Natural killer cell (primary cell): ENCODE results near the gene EXOSC5. TPM values are rescaled to one million over a fixed set of nuclear protein-coding genes. Genes with fewer than 3 reads are reported as not detected.
A peak's percentile ranks its signal among the peaks of the same experiment; 100 is the strongest.

Source experiments
- ATAC-seq, 3 donors: fragments of 150-1000 bp in 2 of 3; fragments of 200-7000 bp in 1 of 3; cut with Tn5 transposase; 1 replicate in 1 of 3; 2 replicates in 2 of 3; pipeline ENCODE4 v1.10.0; 2021; ENCODE audit warnings: mild to moderate bottlenecking in 2 of 3, moderate library complexity in 2 of 3
- DNase-seq, 2 donors: peaks; one replicate each; pipeline versions ENCODE4 v3.0.0 to v3.0.0-alpha.2; 2013 to 2021; ENCODE audit warnings: mixed read lengths in 1 of 2
- H3K27ac ChIP-seq: one replicate; pipeline ENCODE4 v1.5.1; 2013; ENCODE audit warnings: mild to moderate bottlenecking, low read length
- H3K27me3 ChIP-seq: one replicate; pipeline ENCODE4 v1.6.1; 2013; ENCODE audit warnings: low read length; ENCODE audit not compliant: control insufficient read depth, insufficient read depth
- H3K36me3 ChIP-seq: one replicate; pipeline ENCODE4 v1.6.1; 2013; ENCODE audit warnings: low read length; ENCODE audit not compliant: control insufficient read depth, insufficient read depth
- H3K4me1 ChIP-seq: one replicate; pipeline ENCODE4 v1.6.1; 2013; ENCODE audit warnings: low read length; ENCODE audit not compliant: control insufficient read depth, insufficient read depth
- H3K4me3 ChIP-seq: one replicate; pipeline ENCODE4 v1.5.1; 2013; ENCODE audit warnings: low read length
- H3K9me3 ChIP-seq: one replicate; pipeline ENCODE4 v1.6.1; 2013; ENCODE audit warnings: low read length; ENCODE audit not compliant: control insufficient read depth, insufficient read depth
- H3K27ac Mint-ChIP-seq, 2 donors: one replicate each; pipeline ENCODE4 v1.8.0; 2022; ENCODE audit warnings: mild to moderate bottlenecking in 2 of 2, mixed read lengths in 2 of 2, moderate library complexity in 1 of 2
- H3K27me3 Mint-ChIP-seq, 2 donors: one replicate each; pipeline ENCODE4 v1.8.0; 2022; ENCODE audit warnings: low read depth in 2 of 2, mixed read lengths in 2 of 2
- H3K36me3 Mint-ChIP-seq: one replicate; pipeline ENCODE4 v1.8.0; 2022; ENCODE audit warnings: mixed read lengths
- H3K4me1 Mint-ChIP-seq, 2 donors: one replicate each; pipeline ENCODE4 v1.8.0; 2022; ENCODE audit warnings: mixed read lengths in 2 of 2
- H3K4me3 Mint-ChIP-seq: one replicate; pipeline ENCODE4 v1.8.0; 2022; ENCODE audit warnings: mild to moderate bottlenecking, moderate library complexity, mixed read lengths
- H3K9me3 Mint-ChIP-seq, 2 donors: one replicate each; pipeline ENCODE4 v1.8.0; 2022; ENCODE audit warnings: mixed read lengths in 2 of 2
- WGBS: methylation state at CpG from one replicate; pipeline ENCODE4 v1.1.7; 2013; ENCODE audit warnings: missing lambda C conversion rate; ENCODE audit not compliant: insufficient coverage; 5-methylcytosine and 5-hydroxymethylcytosine counted together
- intact Hi-C: fragments of 100-400 bp; cut with micrococcal nuclease; formaldehyde crosslinking; loops from one replicate; pipeline ENCODE4 v1.14.2; 2022
- total RNA-seq, 4 donors: library from RNA; stranded (reverse); fragments of 120-200 nt in 1 of 4; gene quantifications; one replicate each; pipeline versions ENCODE4 v1.2.3 to v1.2.4, GENCODE V29; 2013 to 2022
- TF ChIP-seq, protein P1 (sequence below): fragments of 200-600 bp; IDR thresholded peaks from one replicate; pipeline ENCODE4 v1.8.0; 2022; ENCODE audit warnings: antibody characterized with exemption

Gene EXOSC5
- total RNA-seq, 3 donors from 2014 or later (not counting 1 experiment from before 2014, with no cell fraction given), result 9.0 to 11.6 (median 9.5) TPM

DNA sequence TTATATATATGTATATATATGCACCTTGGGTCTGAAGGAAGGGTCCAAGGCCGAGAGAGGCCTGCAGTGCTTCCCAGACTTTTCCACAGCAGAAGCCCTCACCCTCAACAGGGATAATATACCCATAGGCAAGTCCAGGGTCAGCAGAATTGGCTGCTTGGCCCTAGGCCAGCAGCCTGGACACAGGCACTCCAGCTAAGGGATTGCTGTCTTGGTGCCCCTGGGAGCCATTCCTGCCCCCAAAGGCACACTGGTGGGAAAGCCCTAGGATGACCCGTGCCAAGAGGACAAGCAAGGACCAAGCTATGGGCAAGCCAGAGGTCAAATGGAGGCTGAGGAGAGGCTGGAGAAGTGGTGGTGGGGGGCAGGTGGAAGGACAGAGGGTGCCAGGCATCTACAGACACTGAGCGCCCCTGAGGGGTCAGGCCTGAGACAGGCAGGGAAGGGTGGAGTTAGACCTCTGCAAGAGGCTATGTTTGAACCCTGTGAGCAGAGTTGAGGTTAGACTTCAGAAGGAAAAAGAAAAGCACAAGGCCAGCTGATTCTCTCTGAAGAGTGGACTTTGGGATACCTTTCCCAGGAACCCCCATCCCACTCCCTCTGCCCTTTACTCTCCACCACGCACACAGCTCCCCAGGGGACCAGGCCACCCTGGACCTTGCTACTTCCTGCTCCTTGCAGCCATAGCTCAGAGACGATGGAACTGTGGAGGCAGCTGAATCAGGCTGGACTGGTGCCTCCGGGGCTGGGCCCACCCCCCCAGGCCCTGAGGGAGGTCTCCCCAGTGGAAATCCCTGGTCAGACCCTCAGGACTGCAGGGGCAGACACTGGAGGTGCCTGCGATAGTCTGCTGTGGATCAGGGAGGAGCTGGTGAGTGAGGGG lies 45.6 kb upstream of the EXOSC5 start, which contains the start of gene ERICH4:
Gene ERICH4, plus strand, starts transcription at position 684 of the 883 bp plus-strand sequence. Its CDS starts 14 bp downstream, at position 698.
- H3K4me3 Mint-ChIP-seq, result no peak within 1 kb of the TSS
- intact Hi-C loops, result no loop called here
- Histone ChIP-seq H3K9me3 (no peaks in the 10 kb centered on the region), H3K4me1 (peaks cover 15% of the 10 kb centered on the region), H3K27me3 (peaks cover under 1% of the 10 kb centered on the region), H3K27ac (no peak within 1 kb of the TSS), H3K36me3 (no peaks in the 10 kb centered on the region), H3K4me3 (no peak within 1 kb of the TSS)
- no peaks in the 10 kb centered on the region for H3K36me3 Mint-ChIP-seq
- H3K27ac Mint-ChIP-seq, result no peak within 1 kb of the TSS
- DNase-seq (no peak), ATAC-seq (no peak)
- H3K27me3 Mint-ChIP-seq, result peaks cover 0 to 17% of the 10 kb centered on the region in 2 donors
- WGBS, result 81% methylated on average over 7 of the region's 7 CpGs
- H3K9me3 Mint-ChIP-seq, result no peaks in the 10 kb centered on the region
- TF ChIP-seq, protein P1, sequence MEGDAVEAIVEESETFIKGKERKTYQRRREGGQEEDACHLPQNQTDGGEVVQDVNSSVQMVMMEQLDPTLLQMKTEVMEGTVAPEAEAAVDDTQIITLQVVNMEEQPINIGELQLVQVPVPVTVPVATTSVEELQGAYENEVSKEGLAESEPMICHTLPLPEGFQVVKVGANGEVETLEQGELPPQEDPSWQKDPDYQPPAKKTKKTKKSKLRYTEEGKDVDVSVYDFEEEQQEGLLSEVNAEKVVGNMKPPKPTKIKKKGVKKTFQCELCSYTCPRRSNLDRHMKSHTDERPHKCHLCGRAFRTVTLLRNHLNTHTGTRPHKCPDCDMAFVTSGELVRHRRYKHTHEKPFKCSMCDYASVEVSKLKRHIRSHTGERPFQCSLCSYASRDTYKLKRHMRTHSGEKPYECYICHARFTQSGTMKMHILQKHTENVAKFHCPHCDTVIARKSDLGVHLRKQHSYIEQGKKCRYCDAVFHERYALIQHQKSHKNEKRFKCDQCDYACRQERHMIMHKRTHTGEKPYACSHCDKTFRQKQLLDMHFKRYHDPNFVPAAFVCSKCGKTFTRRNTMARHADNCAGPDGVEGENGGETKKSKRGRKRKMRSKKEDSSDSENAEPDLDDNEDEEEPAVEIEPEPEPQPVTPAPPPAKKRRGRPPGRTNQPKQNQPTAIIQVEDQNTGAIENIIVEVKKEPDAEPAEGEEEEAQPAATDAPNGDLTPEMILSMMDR, result no peak
- H3K4me1 Mint-ChIP-seq, result peaks cover 2 to 5% of the 10 kb centered on the region in 2 donors

GRCh38 chr19:41441321-41441945 lies 44.3 kb upstream of the EXOSC5 start:
- Mint-ChIP-seq H3K36me3 (no peaks in the 10 kb centered on the region), H3K27ac (no peak overlapping the region)

DNA sequence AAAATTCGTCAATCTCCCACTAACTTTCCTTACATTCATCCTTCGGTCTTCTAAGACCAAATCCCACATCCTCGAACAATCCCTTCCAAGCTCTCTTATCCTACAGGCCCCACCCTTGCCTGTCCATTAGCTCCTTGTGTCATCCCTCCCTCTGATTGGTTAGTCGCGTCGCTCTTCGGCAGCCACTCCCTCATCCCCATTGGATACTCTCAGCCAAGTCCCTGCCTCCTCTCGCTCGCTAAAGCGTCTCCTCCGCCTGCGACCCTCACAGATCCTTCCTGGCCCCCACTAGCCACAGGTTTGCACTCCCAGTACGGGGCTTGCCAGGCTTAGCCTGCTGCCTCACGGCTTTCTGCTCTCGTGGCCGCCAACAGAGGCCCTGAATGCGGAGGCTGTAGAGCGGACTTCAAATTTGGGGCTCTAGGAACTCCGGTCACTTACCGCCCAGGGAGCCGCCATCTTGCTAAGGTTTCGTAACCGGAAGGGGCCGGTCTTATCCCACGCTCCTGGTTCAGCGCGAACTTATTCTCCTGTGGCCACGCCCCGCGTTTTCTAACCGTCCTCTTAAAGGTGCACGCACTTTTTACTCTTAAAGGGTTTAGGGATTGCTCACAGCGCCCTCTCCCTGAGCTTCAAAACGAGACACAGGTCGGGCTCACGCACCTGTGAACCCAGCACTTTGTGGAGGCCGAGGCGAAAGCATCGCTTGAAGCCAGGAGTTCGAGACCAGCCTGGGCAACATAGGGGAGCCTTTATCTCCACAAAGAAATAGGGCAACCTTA lies 42.5 kb upstream of the EXOSC5 start, which contains the start of gene DMAC2:
Gene DMAC2, minus strand, starts transcription at position 472 of the 782 bp plus-strand sequence. Its CDS starts 13 bp downstream, at position 459.
- H3K36me3 Mint-ChIP-seq, result no peaks in the 10 kb centered on the region
- H3K27ac Mint-ChIP-seq, result no peak within 1 kb of the TSS
- Histone ChIP-seq H3K9me3 (no peaks in the 10 kb centered on the region), H3K27ac (peak within 1 kb of the TSS; percentile 82), H3K4me1 (peaks cover 15% of the 10 kb centered on the region), H3K4me3 (peak within 1 kb of the TSS; percentile 78), H3K36me3 (peaks cover 3% of the 10 kb centered on the region), H3K27me3 (no peaks in the 10 kb centered on the region)
- H3K9me3 Mint-ChIP-seq, result no peaks in the 10 kb centered on the region
- peak; percentile 83 to 97 for DNase-seq
- intact Hi-C loops, result loop anchor here (1.0 kb wide), 1 partner anchor 42 kb away; the partner anchor contains the start of genes BCKDHA and EXOSC5
- peaks cover 5% of the 10 kb centered on the region in 2 donors for H3K4me1 Mint-ChIP-seq
- peak; percentile 99 for ATAC-seq
- H3K4me3 Mint-ChIP-seq, result no peak within 1 kb of the TSS
- peaks cover 0 to 8% of the 10 kb centered on the region in 2 donors for H3K27me3 Mint-ChIP-seq
- WGBS, result under 1% methylated on average over 40 of the region's 40 CpGs
- TF ChIP-seq, protein P1, result peak; percentile 42

More at GRCh38 chr19:41441321-41441945, 44.3 kb upstream of the EXOSC5 start:
- TF ChIP-seq, protein P1, result no peak
- Mint-ChIP-seq H3K27me3 (peaks cover 0 to 12% of the 10 kb centered on the region in 2 donors), H3K4me3 (no peak overlapping the region), H3K4me1 (peaks cover 5% of the 10 kb centered on the region in 2 donors), H3K9me3 (no peaks in the 10 kb centered on the region)
- 92% methylated on average over 15 of the region's 15 CpGs for WGBS
- Histone ChIP-seq H3K4me3 (no peak overlapping the region), H3K27ac (no peak overlapping the region), H3K9me3 (no peaks in the 10 kb centered on the region), H3K27me3 (no peaks in the 10 kb centered on the region), H3K4me1 (peaks cover 15% of the 10 kb centered on the region), H3K36me3 (peaks cover 2% of the 10 kb centered on the region)
- intact Hi-C loops, result no loop called here
- no peak for DNase-seq
- ATAC-seq, result no peak
